ENCODE measurements around the gene PROM1.
A peak's percentile ranks its signal among the peaks of the same experiment; 100 is the strongest.

Gene PROM1

GRCh38 chr4:15938182-15938581 is 145.6 kb downstream of the PROM1 start:
- DNase-seq: no peak

GRCh38 chr4:15936495-15936894 is 147.3 kb downstream of the PROM1 start:
- no peak for DNase-seq

DNA sequence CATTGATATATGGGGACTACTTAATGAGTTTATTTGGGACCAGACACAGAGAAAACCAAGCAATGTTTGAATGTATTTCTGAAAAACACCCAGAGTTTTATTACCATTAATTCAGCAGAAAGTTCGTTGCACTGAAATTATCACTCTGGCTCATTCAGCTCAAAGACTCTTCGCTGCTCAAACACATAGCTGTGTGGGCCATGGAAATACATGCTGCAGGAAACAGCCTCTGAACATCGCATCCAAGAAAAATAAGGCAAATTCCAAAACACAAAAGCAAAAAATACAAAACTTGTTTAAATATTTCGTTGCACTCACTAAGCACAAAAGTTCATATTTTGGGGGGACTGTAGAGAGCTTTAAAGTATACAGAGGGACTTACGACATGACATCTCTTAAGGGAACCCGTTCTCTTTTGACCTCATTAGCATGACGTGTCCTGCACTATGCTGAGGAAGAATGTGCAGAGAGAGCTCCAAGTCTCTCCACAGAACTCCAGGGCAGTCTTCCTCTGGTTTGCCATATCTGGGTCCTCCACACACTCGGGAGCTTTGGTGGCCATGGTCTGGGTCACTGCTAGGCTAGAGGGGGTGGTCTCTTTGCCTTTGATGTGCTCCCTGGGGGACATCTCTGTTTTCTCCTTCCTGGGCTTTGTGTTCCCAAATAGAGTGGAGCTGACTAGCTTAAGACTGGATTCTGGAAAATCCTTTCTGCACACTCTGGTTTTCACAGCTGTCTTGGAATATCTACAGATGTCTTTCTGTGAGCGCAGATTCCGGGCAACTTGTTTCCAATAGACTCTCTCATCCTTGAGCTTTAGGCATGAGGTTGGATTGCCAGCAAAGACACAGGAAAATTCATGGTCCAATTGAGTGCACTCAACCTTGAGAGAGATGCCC is 148.1 kb downstream of the PROM1 start:
- DNase-seq: no peak

- DNase-seq: no peak
Measured at GRCh38 chr4:15934259-15934658, 149.6 kb downstream of the PROM1 start.

DNA sequence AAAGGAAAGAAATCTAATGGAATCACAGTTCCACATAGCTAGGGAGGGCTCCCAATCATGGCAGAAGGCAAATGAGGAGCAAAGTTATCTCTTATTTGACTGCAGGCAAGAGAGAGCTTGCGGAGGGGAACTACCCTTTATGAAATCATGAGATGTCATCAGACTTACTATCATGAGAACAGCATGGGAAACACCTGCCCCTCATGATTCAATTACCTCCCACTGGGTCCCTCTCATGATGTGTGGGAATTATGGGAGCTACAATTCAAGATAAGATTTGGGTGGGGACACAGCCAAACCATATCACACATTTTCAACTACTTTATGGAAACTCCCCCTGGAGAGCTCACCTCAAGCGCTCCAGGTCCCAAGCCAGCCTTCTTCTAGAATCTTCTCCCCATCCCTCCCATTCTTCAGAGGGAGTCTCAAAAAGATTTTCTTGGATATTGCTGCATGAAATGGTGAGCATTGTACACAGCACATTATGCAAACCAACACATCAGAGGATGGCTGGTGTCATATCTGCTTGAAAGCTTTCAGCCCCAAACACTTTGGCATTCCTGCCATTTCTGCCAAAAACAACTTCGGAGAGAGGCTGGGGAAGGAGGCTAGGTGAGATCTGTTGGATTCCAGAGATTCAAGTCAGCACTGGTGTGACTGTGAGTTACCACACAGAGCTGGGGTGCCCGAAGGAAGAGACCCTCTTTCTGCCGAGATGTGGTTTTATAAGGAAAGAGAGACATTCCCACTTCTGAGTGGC is 152.2 kb downstream of the PROM1 start:
- no peak for DNase-seq

GRCh38 chr4:15930314-15930713 is 153.5 kb downstream of the PROM1 start:
- DNase-seq: no peak

GRCh38 chr4:15929540-15929939 is 154.3 kb downstream of the PROM1 start:
- no peak for DNase-seq

DNA sequence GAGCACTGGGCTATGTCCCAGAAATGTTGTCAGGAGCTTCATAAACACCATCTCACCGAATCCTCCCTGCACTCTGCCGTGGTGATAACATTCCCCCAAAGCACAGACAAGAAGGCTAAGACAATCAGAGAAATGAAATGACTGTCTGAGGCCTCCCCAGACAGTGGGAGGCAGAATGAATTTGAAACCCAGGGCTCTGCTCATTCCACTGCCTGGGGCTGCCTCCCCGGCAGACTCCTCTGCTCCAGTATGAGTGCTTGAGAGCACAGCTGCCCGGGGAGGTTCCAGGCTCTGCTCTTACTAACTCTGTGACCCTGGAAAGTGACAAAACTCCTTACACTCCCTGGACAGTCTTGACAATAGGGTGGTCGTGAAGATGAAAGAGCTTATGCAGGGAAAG is 154.9 kb downstream of the PROM1 start:
- DNase-seq: no peak

- DNase-seq: peak; percentile 5
Measured at GRCh38 chr4:15926486-15926885, 157.3 kb downstream of the PROM1 start.

DNA sequence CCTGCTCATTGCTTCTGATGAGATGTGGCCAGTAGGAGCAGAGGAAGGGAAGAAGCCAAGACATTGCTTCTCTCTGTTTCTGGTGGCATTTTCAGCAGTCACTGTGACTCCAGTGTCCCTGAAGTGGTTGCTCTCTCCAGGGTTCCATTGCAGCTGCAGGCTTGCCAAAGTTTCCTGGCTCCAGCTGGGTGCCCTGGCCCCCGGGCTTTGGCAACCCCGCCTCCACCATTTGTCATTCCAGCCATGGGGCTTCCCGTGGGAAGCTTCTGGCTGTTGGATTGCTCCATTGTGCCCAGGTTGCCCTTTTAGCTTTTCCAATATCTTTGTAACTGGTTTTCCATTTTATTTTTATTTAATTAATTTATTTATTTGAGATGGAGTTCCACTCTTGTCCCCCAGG is 158.0 kb downstream of the PROM1 start:
- no peak for DNase-seq

- no peak for DNase-seq
Measured at GRCh38 chr4:15921592-15921932, 162.3 kb downstream of the PROM1 start.

GRCh38 chr4:15920723-15921591 is 162.9 kb downstream of the PROM1 start:
- DNase-seq: peak; percentile 99

DNA sequence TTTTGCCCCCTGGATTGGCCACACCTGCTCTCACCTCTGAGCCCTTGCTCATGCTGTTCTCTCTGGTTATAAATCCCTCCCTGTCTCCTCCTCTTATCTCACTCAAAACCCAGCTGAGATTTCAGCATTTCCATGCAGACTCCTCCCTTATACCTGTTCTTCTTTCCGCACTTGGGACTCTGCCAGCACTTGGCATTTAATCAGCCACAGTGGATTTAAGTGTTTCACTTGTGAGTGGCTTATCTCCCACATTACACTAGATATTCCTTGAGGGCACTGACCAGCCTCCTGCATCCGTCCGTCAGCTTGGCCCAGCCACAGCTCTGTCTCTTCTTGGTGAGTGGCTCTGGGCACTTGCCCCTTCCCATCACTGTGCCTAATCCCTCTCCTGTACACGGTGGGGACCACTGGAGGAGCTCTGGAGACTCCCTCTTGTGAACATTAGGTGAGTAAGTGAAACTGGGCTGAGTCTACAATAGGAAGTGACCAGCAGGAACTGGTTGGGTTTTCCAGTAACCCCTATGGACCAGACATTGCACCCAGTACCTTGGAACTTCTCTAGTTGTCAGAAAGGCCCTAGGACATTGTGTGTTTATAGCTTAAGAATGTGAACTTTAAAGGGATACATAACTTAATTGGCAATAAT is 165.2 kb downstream of the PROM1 start:
- DNase-seq: no peak
